GM19395 (cell line): ENCODE results near the gene RCOR2.
A peak's percentile ranks its signal among the peaks of the same experiment; 100 is the strongest.

Experiments
- ATAC-seq: cut with Tn5 transposase; IDR thresholded peaks from one replicate; pipeline ENCODE4 v1.9.1; 2021; ENCODE audit warnings: mild to moderate bottlenecking, moderate library complexity; ENCODE audit not compliant: unreplicated experiment

Gene RCOR2

DNA sequence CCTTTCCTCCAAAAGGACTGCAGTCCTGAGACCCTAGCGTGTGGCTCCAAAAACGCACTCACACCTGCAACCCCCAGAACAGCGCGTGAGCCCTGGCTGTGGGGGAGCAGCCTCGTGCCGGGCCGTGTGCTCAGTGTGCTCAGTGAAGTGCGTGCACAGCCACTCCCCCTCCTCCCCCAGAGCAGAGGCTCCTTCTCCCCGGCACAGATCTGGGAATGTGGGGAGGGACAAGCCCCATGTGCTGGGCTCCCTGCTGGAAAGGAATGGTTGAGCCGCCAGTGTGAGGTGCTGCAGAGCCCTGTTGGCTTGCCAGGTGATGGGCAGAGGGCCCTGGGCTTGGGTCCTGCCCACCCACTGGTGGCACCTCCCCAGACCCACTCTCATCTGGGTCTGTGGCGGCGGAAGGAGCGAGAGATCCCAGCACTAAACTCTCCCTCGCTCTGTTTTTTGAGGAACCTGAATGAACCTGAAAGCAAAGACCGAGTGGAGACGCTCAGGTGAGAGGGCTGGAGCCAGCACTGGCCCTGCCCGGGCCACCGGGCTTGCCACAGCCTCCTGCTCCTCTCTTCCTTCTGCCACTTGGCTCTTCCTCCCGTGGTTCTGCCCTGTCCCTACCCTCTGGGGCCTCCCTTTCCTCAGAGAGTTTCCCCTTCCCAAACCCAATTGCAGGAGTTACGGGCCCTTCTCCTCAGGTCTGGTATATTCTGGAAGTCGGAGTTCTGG is 9.0 kb downstream of the RCOR2 start:
- no peak for ATAC-seq

DNA sequence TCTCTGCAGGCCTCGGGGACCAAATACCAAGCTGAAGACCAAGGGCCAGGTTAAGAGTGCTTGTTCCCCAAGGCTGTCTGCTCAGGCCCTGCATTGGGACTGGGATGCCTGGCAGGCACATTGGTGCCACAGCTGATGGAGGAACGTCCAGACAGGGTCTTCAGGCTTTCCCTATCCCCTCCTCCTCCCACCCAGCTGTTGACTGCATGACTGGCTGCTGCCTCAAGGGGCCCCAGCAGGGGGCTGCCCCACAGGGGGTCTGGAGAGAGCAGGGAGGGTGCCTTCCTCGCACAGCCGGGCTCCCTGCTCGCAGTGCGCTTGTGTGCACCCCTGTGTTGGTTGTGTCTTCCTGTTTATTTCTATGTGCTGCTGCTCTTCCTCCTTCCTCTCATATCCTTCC is 9.9 kb downstream of the RCOR2 start:
- ATAC-seq, result no peak

DNA sequence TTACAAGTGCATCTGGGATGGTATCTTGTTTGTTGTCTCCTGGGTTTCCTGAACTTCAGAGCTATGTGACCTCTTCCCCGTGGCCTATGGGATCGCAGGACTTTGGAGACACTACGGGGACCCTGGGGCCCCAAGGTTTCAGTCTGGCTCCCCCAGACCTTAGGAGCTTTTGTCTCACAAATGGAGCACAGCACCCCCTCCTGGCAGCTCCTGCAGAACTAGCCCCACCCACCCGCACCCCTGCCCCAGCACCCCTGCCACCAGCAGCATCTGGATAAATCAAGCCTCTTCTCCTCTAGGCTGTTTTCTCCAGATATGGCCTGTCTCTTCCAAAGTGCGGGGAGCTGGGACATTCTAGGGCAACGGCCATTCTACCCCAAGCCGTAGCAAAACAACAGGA is 10.4 kb downstream of the RCOR2 start:
- ATAC-seq, result no peak

DNA sequence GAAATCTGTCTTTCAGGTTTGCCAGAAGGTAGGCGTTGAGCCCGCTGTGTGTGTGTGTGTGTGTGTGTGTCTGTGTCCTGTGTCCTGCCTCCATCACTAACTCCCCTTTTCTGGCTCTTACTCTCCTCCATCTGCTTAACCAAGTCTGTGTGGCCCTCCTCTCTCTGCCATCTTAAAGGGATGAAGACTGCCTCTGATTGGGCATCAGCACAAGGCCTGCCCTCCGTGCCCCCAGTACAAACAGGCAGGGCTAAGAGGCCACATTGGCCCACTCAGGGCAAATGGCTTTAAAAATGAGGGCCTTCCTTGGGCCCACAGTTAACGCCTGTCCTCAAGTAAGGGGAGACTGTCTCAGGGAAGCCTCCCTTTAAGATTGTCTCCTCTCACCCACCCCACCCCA is 10.9 kb downstream of the RCOR2 start:
- ATAC-seq, result no peak

DNA sequence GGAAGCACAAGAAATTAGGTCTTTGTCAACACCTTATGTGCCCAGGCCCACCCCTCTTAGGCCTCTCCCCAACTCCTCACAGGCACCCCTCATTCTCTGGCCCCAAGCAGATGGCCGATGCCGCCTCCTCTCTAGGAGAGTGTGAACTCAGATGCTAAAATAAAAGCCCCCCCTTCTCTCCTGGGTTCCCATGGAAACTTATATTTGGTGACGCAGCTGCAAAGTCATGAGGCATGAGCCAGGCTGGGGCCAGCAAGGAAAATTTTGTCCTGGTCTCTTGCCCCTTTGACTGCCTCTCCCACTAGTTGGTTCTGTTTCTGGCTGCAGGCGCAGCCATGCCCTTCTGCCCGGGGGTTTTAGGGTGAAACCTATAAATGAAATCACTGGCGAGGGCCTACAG is 11.8 kb downstream of the RCOR2 start:
- ATAC-seq, result no peak

DNA sequence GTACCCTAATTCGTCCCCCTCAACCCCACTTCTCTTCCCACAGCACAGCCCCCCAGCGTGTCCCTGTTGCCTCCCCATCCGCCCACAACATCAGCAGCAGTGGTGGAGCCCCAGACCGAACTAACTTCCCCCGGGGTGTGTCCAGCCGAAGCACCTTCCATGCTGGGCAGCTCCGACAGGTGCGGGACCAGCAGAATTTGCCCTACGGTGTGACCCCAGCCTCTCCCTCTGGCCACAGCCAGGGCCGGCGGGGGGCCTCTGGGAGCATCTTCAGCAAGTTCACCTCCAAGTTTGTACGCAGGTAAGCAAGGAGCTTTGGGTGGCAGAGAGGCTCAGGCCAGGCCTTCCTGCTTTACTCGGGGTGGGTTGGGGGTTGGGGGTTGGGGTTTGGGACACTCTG is 12.2 kb downstream of the RCOR2 start:
- no peak for ATAC-seq

DNA sequence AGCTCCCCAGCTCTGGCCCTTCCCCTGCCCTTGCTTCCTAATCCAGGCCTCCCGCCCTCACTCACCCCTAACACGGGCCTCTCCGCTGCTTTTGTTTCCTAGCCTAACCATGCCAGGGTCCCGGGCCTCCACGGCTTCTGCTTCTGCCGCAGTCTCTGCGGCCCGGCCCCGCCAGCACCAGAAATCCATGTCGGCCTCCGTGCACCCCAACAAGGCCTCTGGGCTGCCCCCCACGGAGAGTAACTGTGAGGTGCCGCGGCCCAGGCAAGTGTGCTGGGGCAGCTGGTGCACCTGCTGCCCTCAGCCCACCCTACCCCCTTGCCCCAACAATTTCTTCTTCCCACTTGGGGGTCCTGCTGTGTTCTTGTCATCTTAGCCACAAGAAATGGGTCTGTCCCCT is 13.1 kb downstream of the RCOR2 start:
- no peak for ATAC-seq

DNA sequence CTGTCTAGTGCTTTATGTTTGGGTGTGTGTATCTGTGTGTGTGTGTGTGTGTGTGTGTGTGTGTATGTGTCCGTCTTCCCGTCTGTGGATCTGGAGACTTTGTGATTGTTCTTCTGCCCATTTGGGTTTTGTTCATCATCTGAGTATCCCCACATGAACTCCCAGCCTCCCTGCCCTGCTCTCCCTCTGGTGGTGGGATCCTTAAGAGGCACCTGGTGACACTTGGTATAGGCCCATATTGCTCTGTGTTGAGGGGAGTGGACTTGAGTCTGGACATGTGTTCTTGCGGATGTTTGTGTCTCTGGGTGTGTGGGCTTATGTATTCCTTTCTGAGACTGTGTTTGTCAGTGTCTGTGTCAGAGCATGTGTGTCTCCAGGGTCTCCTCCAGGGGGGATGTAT is 15.3 kb downstream of the RCOR2 start:
- no peak for ATAC-seq

DNA sequence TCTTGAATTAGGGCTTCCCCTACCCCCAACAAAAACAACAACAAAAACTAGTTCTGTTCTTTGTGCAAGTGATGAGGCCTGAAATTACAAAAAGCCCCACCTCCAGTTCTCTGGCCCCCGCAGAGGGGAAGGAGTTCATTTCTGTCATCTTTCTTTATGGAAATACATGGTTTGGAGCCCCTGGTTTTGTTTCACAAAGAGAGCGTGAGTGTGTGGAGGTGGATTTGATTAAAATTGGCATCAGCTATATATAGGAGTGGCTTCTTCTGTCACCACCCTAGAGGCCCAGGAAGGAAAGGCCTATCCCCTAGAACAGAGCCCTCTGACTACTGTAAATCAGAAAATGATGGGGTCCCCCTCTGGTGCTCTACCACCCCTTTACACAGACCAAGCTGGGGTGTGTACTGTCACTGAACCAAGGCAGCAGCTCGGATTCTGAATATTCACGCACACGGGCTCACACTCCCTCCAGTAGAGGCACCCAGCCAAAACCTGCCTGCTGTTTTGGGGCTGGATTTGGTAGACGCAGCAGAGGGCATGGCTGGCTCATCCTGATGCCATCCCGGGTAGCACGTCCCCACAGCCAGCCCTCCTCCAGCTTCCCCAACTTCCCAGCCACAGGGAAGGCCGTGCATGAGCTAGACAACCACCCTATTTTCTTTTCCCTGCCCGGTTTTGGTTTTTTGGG is 19.4 kb downstream of the RCOR2 start:
- ATAC-seq, result no peak

DNA sequence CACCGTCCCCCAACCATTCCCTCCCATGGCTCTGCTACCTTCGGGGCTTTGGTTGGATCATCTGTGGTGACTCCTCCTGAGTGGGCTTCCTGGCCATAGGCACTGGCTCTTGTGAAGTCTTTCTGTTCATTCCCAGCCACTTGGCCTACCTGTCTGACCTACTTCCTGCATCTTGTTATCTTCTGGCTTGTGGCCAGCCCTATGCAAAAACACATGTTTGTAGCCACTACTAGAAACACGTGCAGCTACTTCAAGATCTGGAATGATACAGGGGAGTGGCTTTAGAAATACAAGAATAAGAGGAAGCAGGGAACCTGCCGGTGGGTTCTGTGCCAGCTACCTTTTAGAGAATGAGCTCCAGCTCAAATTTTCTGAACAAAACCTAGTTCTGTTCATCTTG is 20.9 kb downstream of the RCOR2 start:
- no peak for ATAC-seq

DNA sequence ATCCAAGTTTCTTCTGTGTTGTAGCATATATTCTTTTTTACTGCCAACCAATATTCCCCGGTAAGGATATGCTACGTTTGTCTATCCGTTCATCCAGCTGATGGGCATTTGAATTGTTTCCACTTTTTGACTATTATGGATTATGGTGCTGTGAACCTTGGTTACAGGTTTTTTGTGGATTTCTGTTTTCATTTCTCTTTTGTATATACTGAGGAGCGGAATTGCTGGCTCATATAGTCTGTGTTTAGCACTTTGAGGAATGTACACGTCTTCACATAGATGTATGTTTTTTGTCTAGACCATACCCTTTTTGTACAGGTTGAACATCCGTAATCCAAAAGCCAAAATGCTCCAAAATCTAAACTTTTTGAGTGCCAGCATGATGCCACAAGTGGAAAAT is 23.6 kb downstream of the RCOR2 start:
- no peak for ATAC-seq

DNA sequence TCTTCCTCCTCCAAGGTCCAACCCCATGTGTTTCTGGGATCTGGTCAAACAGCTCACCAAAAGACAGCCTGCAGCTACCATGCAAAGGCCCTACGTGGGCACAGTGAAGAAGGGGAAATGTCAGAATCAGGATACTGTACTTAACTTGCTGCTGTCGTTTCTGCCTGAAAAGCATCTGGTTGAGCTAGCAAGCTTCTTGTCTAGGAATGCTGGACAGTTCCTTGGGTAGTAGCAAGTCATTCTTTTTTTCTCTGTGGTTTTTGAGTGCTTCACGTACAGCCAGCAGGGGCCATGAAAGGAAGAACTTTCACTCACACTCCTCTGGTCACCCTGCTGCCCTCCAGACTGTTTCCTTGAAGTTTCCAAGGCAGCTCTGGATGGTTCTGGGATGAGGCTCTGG is 24.7 kb downstream of the RCOR2 start:
- no peak for ATAC-seq

DNA sequence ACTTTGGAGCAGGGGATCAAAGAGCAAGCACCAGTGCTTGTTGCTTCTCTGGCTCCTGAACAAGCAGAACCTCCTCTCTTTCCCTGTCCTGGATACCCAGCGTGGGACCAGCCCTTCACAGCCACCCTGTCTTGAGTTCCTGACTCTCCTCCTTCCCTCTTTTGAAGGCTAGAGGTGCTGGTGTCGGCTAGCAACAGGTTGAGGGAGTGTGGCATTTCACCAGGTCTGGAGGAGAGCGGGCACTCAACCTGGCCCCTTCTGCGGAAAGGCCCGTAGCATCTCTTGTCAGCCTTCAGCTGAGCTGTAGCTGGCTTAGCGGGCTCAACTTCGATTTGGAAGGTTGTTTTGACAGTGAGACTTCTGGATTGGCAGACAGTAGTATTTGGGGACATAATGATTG is 26.6 kb downstream of the RCOR2 start:
- no peak for ATAC-seq

DNA sequence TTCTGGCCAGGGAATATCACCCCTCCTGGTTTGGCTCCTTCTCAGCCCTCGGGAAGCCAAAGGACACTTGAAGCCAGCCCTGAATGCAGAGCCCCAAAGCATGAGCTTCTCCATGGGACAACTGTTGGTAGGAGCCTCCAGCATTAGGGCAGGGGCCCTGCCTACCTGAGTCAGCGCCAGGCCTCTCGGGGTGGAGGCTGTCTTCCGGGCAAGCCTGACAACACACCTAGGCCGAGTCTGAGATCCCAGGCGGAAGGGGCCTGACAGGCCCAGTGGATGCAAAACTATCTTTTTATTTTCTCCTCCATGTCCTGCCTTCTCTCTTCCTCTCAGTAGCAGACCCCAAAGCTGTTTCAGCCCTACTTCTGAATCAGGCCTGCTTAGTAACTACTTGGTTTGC is 27.6 kb downstream of the RCOR2 start:
- no peak for ATAC-seq

DNA sequence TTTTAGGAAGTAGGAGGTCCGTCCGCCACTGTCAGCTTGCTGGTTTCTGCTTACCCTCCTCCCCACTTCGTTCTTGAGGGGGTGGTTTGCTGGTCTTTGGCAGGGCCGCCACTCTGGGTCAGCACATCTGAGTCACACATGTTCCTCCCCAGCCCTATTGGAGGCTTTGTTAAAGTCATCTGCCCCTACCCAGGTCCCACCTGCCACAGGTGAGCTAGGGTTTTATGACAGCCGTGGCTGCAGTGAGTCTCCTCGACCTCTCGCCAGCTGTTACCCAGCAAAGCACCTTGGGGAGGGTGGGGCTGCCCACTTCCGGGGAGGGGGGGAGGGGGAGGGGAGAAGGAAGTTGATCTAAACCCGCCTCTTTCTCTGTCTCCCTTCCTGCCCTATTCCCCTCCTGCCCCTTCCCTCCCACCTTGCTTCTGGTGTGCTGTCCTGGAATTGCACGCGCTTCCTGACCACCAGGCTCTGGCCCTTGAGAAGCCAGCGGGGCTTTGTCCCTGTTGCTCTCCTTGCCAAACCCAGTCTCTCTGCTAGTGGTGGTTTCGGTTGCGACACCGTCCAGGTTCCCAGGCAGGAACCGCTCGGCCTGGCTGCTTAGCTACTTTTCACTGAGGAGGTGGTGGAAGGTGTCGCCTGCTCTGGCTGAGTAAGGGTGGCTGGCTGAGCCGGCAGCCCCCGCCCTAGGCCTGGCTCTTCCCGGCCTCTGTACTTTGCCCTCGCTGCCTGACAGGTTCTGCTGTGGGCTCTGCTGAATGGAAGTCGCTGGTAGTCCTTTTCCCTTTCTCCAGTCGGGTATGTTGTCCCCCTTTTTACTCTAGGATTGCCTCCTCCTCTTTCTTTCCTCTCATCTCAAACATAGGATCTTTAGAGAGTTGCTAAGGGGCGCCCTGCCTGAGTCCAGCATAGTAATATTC is 28.5 kb downstream of the RCOR2 start:
- peak; percentile 81 for ATAC-seq

DNA sequence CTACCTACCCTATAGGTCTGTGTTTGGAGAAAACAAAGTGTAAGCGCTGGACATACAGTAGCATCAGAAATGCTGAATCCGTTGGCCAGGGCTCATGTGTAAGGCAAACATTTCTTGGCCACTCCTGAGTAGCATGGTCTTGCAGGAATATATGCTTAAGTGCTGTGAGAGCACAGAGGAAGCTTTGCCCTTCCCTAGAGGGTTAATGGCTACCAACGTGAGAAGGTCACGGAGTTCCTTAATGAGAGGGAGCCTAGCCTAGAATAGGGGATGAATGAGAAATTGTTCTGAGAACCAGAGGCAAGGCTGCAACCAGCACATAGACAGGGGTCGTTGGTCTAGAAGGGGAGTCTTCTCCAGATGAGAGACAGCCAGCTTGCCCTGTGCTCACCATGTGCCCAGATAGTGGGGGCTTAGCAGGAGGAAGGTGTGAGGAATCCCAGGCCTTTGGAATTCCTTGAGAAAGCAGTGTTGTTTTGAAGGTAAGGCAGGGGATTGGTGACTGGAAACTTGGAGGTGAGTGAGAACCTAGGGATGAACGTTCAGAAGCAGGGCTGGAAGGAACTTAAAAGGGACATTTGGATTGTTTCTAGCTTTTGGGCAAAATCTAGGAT is 29.5 kb downstream of the RCOR2 start:
- no peak for ATAC-seq

DNA sequence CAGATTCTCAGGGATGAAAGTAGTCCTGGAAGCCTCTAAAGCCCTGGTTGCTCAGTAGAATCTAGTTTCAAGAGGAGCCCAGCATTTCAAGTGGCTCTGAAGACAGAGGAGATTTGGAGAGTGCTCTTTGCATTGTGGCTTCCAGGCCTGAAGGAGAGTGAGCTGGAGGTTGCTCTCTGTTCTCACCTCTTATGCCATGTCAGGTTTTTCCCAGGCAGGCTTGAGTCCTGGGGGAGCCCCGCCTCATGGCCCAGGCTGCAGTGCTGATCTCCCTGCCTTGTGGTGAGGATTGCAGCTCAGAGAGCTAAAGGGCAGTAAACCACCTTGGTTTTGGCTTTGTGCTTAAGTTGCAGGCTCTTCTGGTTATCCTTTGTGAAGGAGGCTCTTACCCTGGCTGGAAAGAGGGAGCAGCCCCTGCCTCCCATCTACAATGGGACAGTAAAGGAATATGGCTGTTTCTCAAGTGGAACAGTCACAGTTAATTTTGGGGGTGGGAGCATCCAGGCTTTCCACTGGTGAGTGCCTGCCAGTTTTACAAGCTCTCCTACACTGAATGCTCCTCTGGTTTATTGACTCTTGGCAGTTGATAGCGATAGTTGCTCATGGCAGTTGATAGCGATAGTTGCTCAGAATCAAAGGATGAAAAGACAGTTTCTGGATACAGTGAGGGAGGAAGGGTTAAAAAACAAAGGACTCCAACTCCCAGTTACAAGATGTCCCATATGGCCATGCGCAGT is 32.6 kb downstream of the RCOR2 start:
- no peak for ATAC-seq

DNA sequence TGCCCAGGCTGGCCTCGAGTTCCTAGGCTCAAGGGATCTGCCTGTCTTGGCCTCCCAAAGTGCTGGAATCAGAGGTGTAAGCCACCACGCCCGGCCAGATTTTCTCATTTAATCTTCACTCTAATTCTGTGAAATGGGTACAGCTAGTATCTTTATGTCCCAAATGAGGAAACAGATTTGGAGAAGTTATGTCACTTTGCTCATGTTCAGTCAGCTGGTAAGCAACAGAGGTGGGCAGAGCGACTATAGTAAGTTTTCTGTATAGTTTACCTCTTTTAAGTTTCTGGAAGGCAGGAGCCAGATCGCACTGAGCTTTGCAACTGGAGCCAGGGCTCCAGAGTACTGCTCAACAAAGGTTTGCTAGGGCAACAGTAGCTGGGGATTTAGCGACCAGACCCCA is 33.2 kb downstream of the RCOR2 start:
- ATAC-seq, result no peak

DNA sequence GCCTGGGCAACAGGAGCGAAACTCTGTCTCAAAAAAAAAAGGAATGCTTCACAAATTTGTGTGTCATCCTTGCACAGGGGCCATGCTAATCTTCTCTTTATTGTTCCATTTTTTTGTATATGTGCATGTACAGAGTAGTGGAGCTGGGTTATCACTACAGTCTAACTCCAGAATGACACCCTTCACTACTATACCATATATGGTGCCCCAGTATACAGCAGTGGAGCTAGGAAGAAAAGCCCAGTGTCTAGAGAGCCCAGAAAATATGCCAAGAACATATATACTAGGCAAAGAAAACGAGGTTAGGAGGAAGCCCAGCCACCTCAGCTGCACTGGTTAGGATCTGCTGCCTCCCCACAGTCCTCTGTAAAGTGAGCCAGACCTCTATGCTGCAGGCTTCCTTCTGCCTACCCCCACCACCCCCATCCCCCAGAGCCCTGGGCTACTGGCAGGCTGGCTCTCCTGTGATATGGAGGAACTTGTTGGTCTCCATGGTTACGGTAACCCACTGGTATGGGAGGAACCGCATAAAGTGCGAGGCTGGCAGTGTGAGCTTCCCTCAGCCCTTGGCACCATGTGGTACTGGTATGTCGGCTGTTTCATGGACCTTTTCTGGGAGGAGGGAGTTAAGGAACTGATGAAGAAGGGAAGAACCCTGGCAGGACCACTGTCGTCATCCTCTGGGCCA is 34.3 kb downstream of the RCOR2 start:
- ATAC-seq, result no peak

DNA sequence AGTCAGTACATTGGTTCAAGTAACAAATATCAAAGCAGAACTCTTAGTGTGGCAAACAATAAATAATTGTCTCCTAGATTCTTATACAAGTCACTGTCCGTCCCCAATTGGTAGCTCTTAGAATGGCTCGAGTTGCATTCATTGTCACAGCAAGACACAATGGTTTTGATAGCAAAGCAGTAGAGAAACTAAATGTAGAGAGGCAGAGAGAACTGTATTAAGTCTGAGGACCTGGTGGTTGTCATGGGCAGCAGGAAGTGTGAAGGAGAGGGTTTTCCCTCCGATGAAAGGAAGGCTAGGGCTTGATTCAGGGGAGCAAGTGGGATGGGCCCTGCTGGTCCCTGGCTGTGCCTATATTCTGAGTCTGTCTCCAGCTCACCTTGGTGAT is 36.6 kb downstream of the RCOR2 start:
- ATAC-seq, result no peak
